Activated CD8-positive, alpha-beta memory T cell treated with anti-CD3 and anti-CD28 coated beads, Interleukin-2, amount 50 U/mL, for 24 hours (primary cell): Measurements from ENCODE around the gene UVSSA.
"Not testable (repeated sequence)": the region's sequence is repeated elsewhere in the genome, so short reads cannot be mapped to it uniquely, and the experiment has no call there.

ENCODE experiments used
- DNase-seq: peaks from one replicate; pipeline ENCODE4 v3.0.0-alpha.2; 2020; ENCODE audit errors: extremely low read depth

Gene UVSSA

GRCh38 chr4:1364748-1365147 is 17.7 kb downstream of the UVSSA start:
- DNase-seq = no peak

- no peak for DNase-seq
Observed at GRCh38 chr4:1365271-1366178, 18.5 kb downstream of the UVSSA start.

- DNase-seq = no peak
Observed at GRCh38 chr4:1366371-1367229, 19.6 kb downstream of the UVSSA start.

GRCh38 chr4:1367230-1367935 is 20.4 kb downstream of the UVSSA start:
- no peak for DNase-seq

GRCh38 chr4:1367936-1368289 is 20.9 kb downstream of the UVSSA start:
- DNase-seq = no peak

GRCh38 chr4:1368421-1369090 is 21.5 kb downstream of the UVSSA start:
- no peak for DNase-seq

DNA sequence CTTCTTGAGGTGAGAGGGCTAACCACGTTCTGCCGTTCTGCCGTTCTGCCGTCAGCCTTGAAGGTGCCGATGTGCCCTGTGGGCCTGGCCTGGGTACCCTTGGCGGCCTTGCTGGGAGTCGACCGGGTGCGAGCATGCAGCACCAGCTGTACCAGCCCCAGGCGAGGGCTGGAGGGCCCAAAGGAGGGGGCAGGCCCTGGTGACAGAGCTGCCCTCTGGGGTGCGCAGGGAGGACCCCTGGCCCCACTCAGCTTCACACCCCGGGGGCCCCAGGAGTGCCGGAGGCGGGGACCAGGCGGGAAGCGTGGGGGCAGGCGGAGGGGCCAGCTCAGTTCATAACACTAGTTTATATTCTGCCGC is 22.1 kb downstream of the UVSSA start:
- no peak for DNase-seq

- DNase-seq = no peak
Observed at GRCh38 chr4:1369479-1370079, 22.6 kb downstream of the UVSSA start.

- DNase-seq = no peak
Observed at GRCh38 chr4:1370321-1371124, 23.5 kb downstream of the UVSSA start.

DNA sequence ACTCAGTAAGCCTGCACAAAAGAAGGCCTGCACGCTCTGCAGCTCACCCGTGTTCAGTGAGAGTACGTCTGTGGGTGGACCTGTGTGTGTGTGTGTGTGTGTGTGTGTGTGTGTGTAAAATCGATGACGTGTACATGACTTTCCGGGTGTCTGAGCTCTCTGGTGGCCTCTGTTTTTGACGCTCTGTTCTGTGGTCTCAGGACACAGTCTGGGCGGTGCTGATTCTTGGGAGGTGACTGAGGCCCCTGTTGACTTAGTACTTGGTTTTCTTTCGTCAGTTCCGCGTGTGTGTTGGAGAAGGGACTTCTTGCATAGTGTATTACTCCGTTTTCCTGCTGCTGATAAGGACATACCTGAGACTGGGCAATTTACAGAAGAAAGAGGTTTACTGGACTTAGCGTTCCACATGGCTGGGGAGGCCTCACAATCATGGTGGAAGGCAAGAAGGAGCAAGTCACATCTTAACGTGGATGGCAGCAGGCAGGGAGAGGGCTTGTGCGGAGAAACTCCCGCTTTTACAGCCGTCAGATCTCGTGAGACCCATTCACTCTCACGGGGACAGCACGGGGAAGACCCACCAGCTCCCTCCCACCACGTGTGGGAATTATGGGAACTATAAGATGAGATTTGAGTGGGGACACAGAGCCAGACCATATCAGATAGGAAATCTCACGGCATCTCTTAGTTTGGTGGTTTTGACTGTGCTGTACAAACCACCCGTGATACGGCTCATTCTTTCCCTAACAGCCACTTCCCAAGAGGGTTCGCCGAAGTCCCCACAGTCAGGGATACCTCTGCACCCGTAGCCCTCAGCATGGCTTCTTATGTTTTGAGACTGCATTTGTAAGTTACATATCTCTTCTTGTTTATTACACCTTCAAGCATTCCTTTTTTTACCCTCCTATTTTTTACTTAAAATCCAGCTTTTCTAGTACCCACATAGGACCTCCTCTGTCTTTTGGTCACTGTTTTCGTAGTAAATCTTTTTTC is 24.5 kb downstream of the UVSSA start:
- no peak for DNase-seq

- not testable (repeated sequence) for DNase-seq
Observed at GRCh38 chr4:1372576-1372975, 25.6 kb downstream of the UVSSA start.

DNA sequence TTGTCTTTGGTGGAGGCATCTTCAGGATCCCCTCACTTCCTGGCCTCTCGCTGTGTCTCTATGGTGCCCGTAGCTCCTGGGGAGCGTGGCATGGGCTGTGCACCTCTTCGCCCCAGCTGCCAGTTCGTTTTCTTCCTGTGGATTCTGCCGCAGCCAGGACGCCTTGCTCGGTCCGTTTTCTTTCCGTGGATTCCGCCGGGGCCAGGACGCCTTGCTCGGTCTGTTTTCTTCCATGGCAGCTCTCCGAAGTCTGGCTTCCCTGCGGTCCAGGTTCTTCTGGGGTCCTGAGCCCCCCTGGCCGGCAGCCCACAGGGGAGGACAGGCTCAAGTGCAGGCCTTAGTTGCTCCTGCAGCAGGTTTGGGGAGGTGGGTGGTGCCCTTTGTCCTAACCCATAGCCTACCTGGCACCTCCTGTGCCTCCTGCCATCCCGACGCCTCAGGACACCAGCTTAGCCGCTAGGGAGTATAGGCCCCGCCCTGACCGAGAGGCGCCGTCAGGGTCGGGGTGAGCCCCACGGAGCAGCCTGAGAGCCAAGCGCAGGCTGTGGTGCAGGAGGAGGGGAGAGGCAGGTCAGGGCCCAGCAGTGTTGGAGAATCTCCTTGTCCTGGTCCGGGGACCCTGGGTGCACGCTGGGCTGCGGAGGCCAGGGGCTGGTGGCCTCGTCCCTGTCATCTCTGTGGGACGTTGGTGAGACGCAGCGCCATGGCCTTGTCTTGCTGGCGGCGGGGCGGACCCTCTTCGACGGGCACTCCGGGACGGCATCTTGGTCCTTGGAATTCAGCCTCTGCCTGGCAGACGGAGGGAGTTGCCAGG is 27.1 kb downstream of the UVSSA start:
- no peak for DNase-seq

GRCh38 chr4:1374706-1375045 is 27.7 kb downstream of the UVSSA start:
- no peak for DNase-seq

- DNase-seq = no peak
Observed at GRCh38 chr4:1375051-1375721, 28.2 kb downstream of the UVSSA start.

GRCh38 chr4:1375761-1376322 is 28.8 kb downstream of the UVSSA start:
- no peak for DNase-seq

DNA sequence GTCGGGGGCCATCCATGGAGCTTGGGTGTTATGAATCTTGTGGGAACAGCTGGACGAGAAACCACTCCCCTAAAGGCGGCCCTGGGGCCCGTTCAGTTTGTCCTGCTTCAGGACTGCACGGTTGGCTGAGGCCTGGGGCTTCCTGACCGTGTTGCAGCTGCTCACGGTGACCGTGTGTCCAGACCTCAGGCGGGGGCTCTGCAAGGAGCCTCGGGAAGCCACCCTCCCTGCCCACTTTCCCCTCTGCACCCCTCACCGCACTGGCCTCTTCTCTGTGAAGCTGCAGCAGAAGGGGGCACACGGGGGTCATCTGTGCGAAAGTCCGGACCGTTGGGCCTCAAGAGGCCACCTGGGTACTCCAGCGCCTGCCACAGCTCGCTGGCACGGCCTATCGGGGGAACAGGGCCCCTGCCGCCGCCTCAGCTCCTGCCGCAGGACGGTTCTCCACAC is 29.4 kb downstream of the UVSSA start:
- no peak for DNase-seq

DNA sequence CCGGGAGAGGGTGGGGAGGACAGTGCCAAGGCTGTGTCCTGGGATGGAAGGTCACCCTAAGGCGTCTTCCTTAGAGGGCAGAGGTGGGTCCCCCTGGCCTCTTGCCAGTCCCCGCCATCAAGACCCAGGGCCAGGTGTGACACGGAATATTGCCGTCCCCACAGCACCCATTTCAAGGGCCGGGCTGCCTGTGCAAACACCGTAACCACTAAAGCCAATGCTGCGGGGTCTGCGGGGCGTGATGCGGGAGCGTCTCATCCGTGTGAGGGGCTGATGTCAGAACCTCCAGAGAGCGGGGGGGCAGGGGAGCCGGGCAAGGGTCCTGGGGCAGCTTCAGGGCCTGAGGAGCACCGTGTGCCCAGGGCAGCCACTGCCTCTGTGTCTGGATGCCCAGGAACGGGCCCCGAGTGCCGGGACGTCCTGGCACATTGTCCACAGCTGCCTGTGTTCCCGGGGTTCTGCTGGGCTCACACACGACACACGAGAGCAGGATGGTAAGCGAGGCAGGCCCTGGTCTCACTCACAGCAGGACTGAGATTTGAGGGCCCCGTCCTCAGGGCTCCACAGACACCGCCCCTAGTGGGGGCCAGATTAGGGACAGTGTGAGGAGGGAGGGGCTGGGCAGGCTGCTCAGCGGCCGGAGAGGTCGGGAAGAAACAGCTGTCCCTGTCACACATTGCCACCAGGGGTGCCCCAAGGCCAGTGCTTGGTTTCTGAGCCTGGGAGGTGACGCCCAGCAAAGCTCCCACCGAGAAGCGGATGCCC is 30.0 kb downstream of the UVSSA start:
- DNase-seq = no peak
